T-helper 2 cell treated with Interferon-gamma antibody and Interleukin-4, amounts not matched to agents 5 μg/mL and 100 μg/mL, for 36 hours (primary cell): ENCODE results near the gene SNTB2.
A peak's percentile ranks its signal among the peaks of the same experiment; 100 is the strongest.
"Not testable (repeated sequence)": the region's sequence is repeated elsewhere in the genome, so short reads cannot be mapped to it uniquely, and the experiment has no call there.

ENCODE experiments used
- DNase-seq: peaks from one replicate; pipeline ENCODE4 v3.0.0; 2021; ENCODE audit warnings: low spot score
- H3K27ac Mint-ChIP-seq: one replicate; pipeline ENCODE4 v1.8.0; 2021; ENCODE audit warnings: mild to moderate bottlenecking, mixed read lengths
- H3K27me3 Mint-ChIP-seq: one replicate; pipeline ENCODE4 v1.8.0; 2021; ENCODE audit warnings: low read depth, mixed read lengths
- H3K36me3 Mint-ChIP-seq: one replicate; pipeline ENCODE4 v1.8.0; 2021; ENCODE audit warnings: low read depth, mixed read lengths
- H3K4me1 Mint-ChIP-seq: one replicate; pipeline ENCODE4 v1.8.0; 2021; ENCODE audit warnings: low read depth, mixed read lengths
- H3K4me3 Mint-ChIP-seq: one replicate; pipeline ENCODE4 v1.8.0; 2022; ENCODE audit warnings: mild to moderate bottlenecking, moderate library complexity, mixed read lengths
- H3K9me3 Mint-ChIP-seq: one replicate; pipeline ENCODE4 v1.8.0; 2021; ENCODE audit warnings: mixed read lengths

SNTB2 gene

DNA sequence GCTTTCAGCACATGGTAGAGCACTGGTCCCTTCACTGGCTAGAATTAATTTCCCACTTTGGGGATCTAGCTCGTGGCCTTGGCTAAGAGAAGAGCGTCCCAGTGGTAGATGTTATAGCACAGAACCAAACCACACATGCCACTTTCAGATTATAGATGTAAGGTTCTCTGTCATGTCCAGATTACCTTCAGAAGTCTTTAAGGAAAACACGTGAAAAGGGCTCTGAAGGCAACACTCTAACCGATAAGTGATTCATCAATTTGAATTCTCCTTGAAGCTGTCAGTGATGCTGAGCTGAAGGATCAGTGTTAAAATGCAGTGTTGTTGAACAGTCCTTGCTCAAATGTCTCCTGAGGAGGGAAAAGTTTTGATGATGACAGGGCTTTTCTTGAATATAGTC, 80.7 kb downstream of the SNTB2 start:
- no peaks in the 10 kb centered on the region for H3K27me3 Mint-ChIP-seq
- DNase-seq = no peak
- H3K4me1 Mint-ChIP-seq = peaks cover 5% of the 10 kb centered on the region
- no peak overlapping the region for H3K27ac Mint-ChIP-seq
- H3K36me3 Mint-ChIP-seq = peaks cover 20% of the 10 kb centered on the region
- no peaks in the 10 kb centered on the region for H3K9me3 Mint-ChIP-seq
- no peak overlapping the region for H3K4me3 Mint-ChIP-seq

DNA sequence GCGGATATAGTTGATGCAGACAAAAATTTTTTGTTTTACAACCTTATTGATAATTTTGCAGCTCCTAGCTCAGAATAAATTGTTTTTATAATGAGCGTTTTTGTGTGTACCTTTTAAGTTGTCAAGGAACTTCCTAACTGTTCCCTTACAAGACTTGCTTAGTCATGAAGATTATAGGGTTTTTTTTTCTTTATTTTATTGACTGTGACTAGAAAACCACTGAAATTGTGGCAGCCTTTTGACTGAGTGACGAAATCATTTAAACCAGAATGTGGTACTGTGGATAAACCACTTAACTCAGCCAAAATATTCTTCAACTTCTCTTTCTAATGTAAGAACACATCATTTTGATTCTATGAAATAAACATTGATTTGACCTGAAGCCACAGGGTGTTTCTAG, 83.4 kb downstream of the SNTB2 start:
- H3K9me3 Mint-ChIP-seq = no peaks in the 10 kb centered on the region
- no peaks in the 10 kb centered on the region for H3K27me3 Mint-ChIP-seq
- DNase-seq = no peak
- H3K27ac Mint-ChIP-seq = no peak overlapping the region
- peaks cover 5% of the 10 kb centered on the region for H3K4me1 Mint-ChIP-seq
- no peak overlapping the region for H3K4me3 Mint-ChIP-seq
- H3K36me3 Mint-ChIP-seq = peaks cover 15% of the 10 kb centered on the region

DNA sequence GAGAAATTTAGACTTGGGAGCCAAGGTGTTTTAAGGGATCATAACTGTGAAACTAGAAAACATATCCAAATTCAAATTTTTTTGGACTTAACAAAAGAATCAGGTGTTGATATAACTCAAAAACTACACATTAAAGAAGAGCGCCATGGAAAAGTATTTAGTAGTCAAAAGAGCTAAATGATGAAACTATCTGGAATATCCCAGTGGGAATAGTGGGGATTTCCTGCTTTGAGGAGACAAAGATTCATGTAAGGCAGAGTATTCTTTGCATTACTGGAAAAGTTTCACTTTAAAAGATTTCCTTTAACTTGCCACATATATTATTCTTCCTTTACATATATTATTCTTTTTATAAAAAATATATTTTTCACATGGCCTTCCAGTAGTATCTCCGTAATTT, 83.9 kb downstream of the SNTB2 start:
- DNase-seq = no peak
- Mint-ChIP-seq H3K36me3 (peaks cover 15% of the 10 kb centered on the region), H3K4me1 (peaks cover 5% of the 10 kb centered on the region), H3K27me3 (no peaks in the 10 kb centered on the region), H3K27ac (no peak overlapping the region), H3K4me3 (no peak overlapping the region), H3K9me3 (no peaks in the 10 kb centered on the region)

DNA sequence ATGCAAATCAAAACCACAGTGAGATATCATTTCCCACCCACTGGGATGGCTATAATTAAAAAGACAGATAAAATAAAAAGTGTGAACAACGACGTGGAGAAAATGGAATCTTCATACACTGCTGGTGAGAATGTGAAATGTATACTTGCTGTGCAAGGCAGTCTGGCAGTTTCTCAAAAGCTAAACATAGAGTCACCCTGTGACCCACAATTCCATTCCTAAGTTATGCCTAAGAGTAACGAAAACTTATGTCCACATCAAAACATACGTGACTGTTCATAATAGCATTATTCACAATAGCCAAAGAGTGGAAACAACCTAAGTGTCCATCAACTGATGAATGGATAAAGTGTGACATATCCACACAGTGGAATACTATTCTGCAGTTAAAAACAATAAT, 86.0 kb downstream of the SNTB2 start:
- Mint-ChIP-seq H3K4me1 (peaks cover 5% of the 10 kb centered on the region), H3K27me3 (no peaks in the 10 kb centered on the region), H3K36me3 (peaks cover 12% of the 10 kb centered on the region), H3K4me3 (no peak overlapping the region), H3K9me3 (no peaks in the 10 kb centered on the region), H3K27ac (no peak overlapping the region)
- no peak for DNase-seq

DNA sequence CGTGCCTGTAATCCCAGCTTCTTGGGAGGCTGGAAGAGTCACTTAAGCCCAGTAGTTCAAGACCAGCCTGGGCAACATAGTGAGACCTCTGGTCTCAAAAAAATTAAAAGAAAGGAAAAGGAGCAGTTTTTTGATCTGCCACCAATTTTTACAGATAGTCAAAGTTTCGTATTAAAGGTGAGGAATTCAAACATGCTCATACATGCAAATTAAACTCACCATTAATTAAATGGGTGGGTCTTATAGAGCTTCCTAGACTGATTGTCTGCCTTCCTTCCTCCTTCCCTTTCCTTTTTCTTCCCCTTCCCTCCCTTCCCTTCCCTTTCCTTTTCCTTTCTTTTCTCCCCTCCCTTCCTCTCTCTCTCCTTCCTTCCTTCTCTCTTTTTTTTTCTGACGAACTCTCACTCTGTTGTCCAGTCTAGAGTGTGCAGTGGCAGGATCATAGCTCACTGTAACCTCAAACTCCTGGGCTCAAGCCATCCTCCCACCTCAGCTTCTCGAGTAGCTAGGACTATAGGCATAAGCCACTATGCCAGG, 87.8 kb downstream of the SNTB2 start:
- Mint-ChIP-seq H3K36me3 (peaks cover 12% of the 10 kb centered on the region), H3K4me3 (no peak overlapping the region), H3K27ac (no peak overlapping the region), H3K4me1 (peaks cover 5% of the 10 kb centered on the region), H3K27me3 (no peaks in the 10 kb centered on the region), H3K9me3 (no peaks in the 10 kb centered on the region)
- no peak for DNase-seq

DNA sequence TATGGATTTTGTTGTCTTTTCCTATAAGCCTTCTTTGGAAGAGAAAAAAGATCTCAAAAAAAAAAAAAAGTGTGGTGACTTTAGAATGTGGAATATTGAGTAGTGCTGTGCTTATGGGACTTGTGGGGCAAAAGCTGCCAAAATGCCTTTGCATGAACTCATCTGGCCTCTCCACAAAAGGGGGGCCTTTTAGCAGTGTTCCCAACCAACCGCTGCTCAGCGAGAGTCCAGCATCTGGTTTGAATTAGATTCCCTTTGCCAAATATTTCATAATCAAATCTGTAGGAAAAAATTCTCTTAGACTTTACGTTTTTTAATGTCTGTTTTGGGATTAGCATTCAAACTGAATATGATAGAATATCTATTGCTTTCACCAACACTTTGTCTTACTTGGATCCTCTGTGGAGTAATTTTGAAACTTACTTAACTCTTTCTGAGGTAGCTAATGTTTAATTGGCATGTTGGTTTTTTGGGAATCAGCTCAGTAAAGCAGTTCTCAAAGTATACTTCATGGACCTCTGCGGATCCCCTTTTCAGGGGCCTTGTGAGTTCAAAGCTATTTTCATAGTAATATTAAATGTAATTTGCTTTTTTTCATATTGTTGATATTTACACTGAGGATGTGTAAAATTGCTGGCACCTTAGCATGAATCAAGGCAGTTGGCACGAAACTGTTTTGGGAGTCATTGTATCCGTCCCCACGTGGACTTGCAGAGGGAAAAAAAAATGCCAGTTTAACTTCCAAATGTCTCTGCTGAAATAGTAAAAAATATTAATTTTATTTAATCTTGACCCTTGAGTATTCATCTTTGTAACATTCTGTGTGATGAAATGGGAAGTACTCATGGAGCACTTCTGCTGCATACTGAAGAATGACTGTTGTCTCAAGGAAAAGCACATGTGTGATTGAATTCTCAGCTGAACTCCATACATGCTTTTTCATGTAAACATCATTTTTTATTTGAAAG, 89.5 kb downstream of the SNTB2 start:
- no peaks in the 10 kb centered on the region for H3K4me1 Mint-ChIP-seq
- no peak for DNase-seq
- peaks cover 3% of the 10 kb centered on the region for H3K36me3 Mint-ChIP-seq
- no peak overlapping the region for H3K27ac Mint-ChIP-seq
- H3K4me3 Mint-ChIP-seq = no peak overlapping the region
- no peaks in the 10 kb centered on the region for H3K27me3 Mint-ChIP-seq
- no peaks in the 10 kb centered on the region for H3K9me3 Mint-ChIP-seq

DNA sequence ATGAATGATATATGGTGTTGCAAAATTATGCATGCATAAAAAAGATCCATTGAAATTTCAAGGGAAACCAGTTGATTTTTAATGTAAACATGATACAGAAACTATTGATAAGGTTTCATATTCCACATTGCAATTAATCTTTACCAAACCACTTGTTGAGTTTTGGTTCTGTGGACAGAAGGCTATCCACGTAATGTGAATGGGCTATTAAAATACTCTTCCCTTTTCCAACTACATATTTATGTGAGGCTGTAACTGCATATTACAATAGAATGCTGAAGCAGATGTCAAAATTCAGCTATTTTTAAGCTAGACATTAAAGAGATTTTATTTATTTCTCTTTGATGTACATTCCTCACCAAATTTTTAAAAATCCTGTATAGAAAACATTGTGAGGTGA, 90.4 kb downstream of the SNTB2 start:
- no peaks in the 10 kb centered on the region for H3K36me3 Mint-ChIP-seq
- no peaks in the 10 kb centered on the region for H3K9me3 Mint-ChIP-seq
- H3K4me3 Mint-ChIP-seq = no peak overlapping the region
- H3K27me3 Mint-ChIP-seq = no peaks in the 10 kb centered on the region
- H3K4me1 Mint-ChIP-seq = no peaks in the 10 kb centered on the region
- H3K27ac Mint-ChIP-seq = no peak overlapping the region
- no peak for DNase-seq

DNA sequence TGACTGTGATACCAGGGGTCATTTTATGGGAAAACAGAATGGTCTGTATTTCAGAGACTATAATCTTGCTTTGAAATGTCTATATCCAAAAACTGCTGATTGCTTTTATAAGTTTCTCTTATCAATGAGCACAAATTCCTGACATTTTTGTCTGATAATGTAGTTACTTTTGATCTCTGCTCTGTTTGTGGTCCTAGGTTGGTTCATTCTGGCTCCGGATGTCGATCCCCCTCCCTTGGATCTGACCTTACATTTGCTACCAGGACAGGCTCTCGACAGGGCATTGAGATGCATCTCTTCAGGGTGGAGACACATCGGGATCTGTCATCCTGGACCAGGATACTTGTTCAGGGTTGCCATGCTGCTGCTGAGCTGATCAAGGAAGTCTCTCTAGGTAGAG, 96.9 kb downstream of the SNTB2 start:
- no peaks in the 10 kb centered on the region for H3K4me1 Mint-ChIP-seq

DNA sequence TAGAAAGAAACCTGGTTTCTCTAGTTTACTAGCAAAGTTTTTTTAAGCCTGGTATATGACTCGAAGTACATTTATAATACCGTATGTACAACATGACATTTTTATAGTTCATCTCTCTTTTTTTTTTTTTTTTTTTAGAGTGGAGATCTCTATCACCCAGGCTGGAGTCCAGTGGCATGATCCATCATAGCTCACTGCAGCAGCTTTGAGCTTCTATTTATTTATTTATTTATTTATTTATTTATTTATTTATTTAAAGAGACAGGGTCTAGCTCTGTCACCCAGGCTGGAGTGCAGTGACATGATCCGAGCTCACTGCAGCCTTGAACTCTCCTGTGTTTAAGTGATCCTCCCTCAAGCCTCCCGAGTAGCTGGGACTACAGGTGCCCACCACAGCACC, 98.3 kb downstream of the SNTB2 start:
- H3K27me3 Mint-ChIP-seq = no peaks in the 10 kb centered on the region
- H3K4me1 Mint-ChIP-seq = no peaks in the 10 kb centered on the region
- no peaks in the 10 kb centered on the region for H3K36me3 Mint-ChIP-seq
- H3K27ac Mint-ChIP-seq = no peak overlapping the region
- H3K4me3 Mint-ChIP-seq = no peak overlapping the region
- DNase-seq = no peak
- H3K9me3 Mint-ChIP-seq = no peaks in the 10 kb centered on the region

More for the DNA sequence above, 96.9 kb downstream of the SNTB2 start:
- no peak for DNase-seq
- no peaks in the 10 kb centered on the region for H3K36me3 Mint-ChIP-seq
- H3K27me3 Mint-ChIP-seq = no peaks in the 10 kb centered on the region
- H3K9me3 Mint-ChIP-seq = no peaks in the 10 kb centered on the region
- no peak overlapping the region for H3K27ac Mint-ChIP-seq
- no peak overlapping the region for H3K4me3 Mint-ChIP-seq

DNA sequence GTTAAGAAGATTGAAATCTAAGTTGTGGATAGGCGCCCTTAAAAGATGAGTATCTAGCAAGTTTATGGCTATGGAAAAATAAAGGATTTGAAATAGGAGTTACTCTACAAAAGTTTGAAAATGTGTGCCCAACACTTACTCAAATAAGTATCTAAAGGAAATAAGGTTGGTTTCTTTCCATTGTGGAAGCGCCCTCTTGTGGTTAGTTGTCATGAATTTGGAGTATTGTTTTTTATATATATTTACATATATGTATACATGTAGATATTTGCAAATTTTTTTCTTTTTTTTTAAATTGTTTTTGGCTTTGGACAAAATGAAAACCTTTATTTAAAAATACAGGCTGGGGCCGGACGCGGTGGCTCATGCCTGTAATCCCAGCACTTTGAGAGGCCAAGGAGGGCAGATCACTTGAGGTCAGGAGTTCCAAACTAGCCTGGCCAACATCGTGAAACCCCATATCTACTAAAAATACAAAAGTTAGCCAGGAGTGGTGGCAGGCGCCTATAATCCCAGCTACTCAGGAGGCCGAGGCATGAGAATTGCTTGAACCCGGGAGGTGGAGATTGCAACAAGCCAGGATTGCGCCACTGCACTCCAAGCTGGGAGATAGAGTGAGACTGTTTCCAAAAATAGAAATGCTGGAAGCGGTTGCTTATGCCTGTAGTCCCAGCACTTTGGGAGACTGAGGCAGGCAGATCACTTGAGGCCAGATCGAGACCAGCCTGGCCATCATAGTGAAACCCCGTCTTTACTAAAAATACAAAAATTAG, 100.2 kb downstream of the SNTB2 start:
- H3K4me1 Mint-ChIP-seq = no peaks in the 10 kb centered on the region
- DNase-seq = peak; percentile 11
- no peak overlapping the region for H3K27ac Mint-ChIP-seq
- H3K27me3 Mint-ChIP-seq = no peaks in the 10 kb centered on the region
- H3K36me3 Mint-ChIP-seq = no peaks in the 10 kb centered on the region
- H3K4me3 Mint-ChIP-seq = no peak overlapping the region
- no peaks in the 10 kb centered on the region for H3K9me3 Mint-ChIP-seq

DNA sequence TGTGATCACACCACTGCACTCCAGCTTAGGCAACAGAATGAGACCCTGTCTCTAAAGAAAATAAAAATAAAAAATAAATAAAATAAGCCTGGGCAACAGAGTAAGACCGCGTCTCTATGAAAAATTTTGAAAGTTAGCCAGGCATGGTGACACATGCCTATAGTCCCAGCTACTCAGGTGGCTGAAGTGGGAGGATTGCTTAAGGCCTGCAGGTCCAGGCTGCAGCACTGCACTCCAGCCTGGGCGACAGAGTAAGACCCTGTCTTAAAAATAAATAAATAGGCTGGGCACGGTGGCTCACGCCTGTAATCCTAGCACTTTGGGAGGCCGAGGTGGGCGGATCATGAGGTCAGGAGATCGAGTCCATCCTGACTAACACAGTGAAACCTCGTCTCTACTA, 104.7 kb downstream of the SNTB2 start:
- H3K27ac Mint-ChIP-seq, DNase-seq, H3K4me1 Mint-ChIP-seq, H3K27me3 Mint-ChIP-seq, H3K36me3 Mint-ChIP-seq, H3K9me3 Mint-ChIP-seq, H3K4me3 Mint-ChIP-seq: not testable (repeated sequence)

DNA sequence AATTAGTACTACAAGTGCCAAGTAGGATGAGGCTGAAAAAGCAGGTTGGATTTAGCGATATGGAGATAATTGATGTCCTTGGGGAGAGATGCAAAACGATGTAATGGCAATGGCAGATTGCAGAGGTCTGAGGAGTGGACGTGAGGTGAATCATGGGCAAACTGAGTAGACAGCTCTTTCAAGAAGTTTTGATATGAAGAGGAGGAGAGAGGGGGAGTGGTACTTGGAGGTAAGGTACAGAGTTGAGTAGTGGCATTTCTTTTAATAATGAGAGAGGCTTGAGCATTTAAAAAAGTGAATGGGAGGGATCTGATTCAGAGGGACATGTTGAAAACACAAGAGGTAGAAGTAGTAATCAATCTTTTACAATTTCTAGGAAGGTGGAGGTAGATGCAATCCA, 106.4 kb downstream of the SNTB2 start:
- Mint-ChIP-seq H3K4me1 (no peaks in the 10 kb centered on the region), H3K4me3 (no peak overlapping the region), H3K36me3 (peaks cover 2% of the 10 kb centered on the region), H3K27me3 (no peaks in the 10 kb centered on the region), H3K27ac (no peak overlapping the region), H3K9me3 (no peaks in the 10 kb centered on the region)
- DNase-seq = no peak

DNA sequence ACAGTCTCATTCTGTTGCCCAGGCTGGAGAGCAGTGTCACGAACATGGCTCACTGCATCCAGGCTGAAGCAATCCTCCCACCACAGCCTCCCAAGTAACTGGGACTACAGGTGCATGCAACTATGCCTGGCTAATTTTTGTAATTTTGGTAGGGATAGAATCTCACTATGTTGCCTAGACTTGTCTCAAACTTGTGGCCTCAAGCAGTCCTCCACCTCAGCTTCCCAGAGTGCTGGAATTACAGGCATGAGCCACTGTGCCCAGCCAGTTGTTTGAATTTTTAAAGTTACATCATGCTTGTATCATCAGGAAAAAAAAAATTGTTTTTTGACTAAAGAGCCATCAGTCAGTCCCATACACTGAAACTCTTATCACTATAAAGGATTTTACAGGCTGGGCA, 107.1 kb downstream of the SNTB2 start:
- Mint-ChIP-seq H3K9me3 (no peaks in the 10 kb centered on the region), H3K4me3 (no peak overlapping the region)

DNA sequence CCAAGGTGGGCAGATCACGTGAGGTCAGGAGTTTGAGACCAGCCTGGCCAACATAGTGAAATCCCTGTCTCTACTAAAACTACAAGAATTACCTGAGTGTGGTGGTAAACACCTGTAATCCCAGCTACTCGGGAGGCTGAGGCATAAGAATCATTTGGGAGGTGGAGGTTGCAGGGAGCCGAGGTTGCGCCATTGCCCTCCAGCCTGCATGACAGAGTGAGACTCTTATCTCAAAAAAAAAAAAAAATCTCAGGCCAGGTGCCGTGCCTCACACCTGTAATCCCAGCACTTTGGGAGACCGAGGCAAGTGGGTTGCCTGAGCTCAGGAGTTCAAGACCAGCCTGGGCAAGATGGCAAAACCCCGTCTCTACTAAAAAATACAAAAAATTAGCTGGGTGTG, 109.8 kb downstream of the SNTB2 start:
- not testable (repeated sequence) for H3K27ac Mint-ChIP-seq, H3K4me1 Mint-ChIP-seq, H3K27me3 Mint-ChIP-seq, DNase-seq, H3K4me3 Mint-ChIP-seq, H3K9me3 Mint-ChIP-seq
- peaks cover 12% of the 10 kb centered on the region for H3K36me3 Mint-ChIP-seq

More for the DNA sequence above, 107.1 kb downstream of the SNTB2 start:
- Mint-ChIP-seq H3K27me3 (no peaks in the 10 kb centered on the region), H3K4me1 (no peaks in the 10 kb centered on the region), H3K27ac (no peak overlapping the region), H3K36me3 (peaks cover 2% of the 10 kb centered on the region)
- no peak for DNase-seq
